NCI-H510A treated with DMSO at 0.1 percent for 48 hours (cell line): ENCODE measurements around the gene AIG1.
"Not testable (repeated sequence)": the region's sequence is repeated elsewhere in the genome, so short reads cannot be mapped to it uniquely, and the experiment has no call there.

Source experiments
- DNase-seq: peaks from one replicate; lab custom pipeline; 2025; lab: John Stamatoyannopoulos, UW

Gene AIG1

GRCh38 chr6:143276436-143276835, 215.7 kb downstream of the AIG1 start:
- DNase-seq = no peak

DNA sequence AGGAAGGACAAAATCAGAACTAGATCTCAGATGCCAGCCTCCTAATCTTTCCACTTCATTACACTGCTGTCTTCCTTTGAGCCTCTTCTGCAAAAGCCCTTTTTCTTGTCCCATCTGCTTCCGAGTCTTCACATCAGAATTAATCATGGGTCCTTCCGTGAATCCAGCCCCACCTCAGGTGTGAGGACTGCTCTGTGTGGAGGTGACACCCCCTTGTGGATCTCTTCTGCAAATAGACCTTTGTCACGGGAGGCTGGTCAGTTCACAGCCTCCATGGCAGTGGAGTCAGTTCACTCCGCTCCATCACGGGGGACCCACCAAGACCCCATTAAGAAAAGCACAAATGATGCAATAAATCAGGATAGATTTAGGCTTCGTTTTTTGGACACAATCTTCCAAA, 218.7 kb downstream of the AIG1 start:
- DNase-seq = no peak

GRCh38 chr6:143283887-143284645, 223.4 kb downstream of the AIG1 start:
- no peak for DNase-seq

GRCh38 chr6:143286251-143286795, 225.6 kb downstream of the AIG1 start:
- DNase-seq = no peak

GRCh38 chr6:143288923-143289322, 228.2 kb downstream of the AIG1 start:
- no peak for DNase-seq

- no peak for DNase-seq
Observed at GRCh38 chr6:143290206-143290605, 229.5 kb downstream of the AIG1 start.

DNA sequence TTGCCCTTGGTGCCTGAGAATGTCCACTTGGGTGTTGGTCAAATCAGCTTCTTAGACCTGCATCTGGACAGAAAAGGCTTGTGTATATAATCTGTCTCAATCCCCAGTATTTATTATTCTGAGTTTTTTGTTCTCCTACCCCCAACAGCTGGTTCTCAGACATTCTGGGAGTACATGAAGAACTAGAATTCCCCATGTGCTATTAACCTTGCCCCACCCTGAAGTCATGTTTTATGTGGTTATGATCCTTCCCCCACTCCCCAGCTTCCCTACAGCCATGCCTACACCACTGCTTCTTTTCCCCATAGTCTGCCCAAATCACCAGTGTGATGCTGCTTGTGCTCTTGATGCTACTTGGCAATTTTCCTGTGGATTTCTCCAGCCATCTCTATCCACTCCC, 232.8 kb downstream of the AIG1 start:
- no peak for DNase-seq

- DNase-seq = no peak
Observed at GRCh38 chr6:143294265-143294860, 233.7 kb downstream of the AIG1 start.

- DNase-seq = no peak
Observed at GRCh38 chr6:143295932-143296331, 235.2 kb downstream of the AIG1 start.

DNA sequence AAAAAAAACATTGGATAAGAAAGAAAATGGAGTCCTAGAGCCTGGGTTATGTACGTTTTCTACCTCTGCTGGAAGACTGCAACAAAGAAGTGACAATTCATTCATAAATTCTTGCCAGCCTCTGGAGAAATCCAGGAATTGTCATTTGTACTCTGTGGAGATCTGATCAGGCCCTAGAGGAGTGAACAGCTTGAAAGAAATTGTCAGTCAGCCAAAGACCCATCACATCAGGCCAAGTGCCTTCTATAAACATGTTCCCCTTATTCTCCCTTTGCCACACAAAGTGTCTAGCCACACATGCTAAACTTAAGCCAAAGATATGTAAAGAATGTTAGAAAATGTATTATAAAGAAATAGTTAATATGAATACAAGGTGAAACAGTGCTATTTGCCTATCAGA, 237.4 kb downstream of the AIG1 start:
- no peak for DNase-seq

DNA sequence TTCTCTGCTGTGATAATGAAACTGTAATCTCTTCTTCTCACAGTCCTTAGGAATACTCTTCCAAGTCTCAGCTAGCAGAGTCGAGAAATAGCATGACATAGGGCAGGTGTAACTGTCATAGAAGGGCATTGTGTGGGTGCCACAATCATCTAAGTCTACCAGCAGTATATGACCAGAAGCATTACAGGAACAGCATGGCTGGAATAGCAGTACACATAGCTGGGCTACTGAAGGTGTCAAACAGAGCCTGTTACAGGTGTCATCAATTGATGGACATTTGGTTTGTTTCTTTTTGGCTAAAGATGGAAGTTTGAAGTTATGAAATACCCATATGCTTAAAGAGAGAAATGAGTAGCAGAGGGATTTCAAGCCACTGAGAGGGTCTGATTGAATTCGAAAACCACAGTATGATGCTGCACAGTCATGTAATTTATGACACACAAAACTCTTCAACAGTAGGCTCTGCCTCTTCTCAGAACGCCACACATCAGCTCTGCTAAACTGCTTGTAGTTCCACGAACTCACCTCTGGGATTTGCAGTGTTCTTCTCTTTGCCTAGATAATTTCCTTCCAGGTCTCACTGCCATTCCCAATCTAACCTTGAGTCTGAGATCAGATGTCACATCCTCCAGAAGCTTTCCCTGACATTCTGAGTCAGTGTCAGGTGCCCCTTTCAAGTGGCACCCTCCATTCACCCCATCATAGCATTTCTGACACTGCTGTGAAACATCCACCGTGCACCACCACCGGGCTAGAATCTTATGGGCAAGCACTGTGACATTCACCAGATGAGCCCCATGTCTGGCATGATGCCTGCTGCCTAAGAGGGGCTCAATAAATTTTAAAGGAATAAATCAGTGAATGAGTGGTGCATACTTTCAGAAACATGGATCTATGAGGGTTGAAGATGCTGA, 238.8 kb downstream of the AIG1 start:
- no peak for DNase-seq

- DNase-seq = no peak
Observed at GRCh38 chr6:143301188-143301587, 240.5 kb downstream of the AIG1 start.

- not testable (repeated sequence) for DNase-seq
Observed at GRCh38 chr6:143307760-143308159, 247.1 kb downstream of the AIG1 start.

- DNase-seq = no peak
Observed at GRCh38 chr6:143313163-143313562, 252.5 kb downstream of the AIG1 start.

DNA sequence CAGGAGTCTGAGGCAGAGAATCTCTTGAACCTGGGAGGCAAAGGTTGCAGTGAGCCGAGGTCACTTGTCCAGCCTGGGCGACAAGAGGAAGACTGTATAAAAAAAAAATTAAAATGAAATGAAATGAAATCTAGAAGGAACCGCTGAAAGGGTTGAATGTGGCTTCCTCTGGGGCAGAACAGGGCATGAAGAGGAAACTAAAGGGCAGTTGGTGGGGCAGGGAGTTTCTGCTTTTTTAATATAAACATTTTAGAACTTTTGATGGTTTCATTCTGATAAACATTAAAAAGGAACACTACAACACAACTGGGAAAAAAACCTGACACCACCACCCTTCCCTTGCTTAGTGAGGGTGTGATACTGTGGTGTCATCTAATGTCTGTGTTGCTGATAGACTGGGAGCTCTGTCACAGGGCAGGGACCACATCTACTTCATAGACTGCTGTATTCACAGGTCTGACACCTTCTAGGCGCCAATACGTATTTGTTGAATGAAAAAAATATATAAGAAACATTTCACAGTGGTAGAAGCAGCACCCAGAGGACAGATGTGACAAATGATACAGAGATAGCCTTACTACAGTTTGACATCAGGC, 260.9 kb downstream of the AIG1 start:
- no peak for DNase-seq

- DNase-seq = no peak
Observed at GRCh38 chr6:143322386-143322785, 261.7 kb downstream of the AIG1 start.

- no peak for DNase-seq
Observed at GRCh38 chr6:143323729-143324470, 263.2 kb downstream of the AIG1 start.

DNA sequence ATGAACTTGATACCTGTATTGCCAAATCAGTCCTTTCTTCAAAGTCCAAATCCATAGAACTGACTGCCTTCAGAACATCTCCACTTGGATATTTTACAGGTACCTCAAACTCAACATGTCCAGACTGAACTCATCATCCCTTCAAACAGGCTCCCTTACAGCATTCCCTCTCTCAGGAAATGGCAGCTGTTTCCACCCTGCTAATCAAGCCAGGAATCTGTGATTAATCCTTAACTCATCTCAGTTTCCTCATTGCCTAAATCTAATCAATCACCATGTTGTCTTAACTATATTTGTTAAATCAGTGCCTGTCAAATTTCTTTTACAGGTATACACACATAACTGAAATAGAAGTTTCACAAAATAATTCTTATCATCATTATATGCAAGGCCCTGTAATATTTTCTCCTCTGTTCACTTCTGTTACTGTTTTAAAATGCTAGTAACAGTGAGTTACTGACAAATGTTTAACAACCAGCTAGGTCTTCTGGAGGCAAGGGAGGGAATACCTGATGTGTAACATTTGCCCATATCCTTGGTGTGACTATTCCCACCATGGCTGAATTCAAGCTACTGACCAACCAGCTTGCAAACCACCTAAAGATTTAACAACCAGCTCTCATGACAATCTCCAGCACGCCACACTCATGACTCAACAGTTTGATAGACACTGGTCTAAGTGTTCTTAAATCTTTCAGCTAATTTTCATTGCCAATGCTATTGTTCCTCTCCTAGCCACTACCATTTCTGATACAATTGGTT, 264.9 kb downstream of the AIG1 start:
- no peak for DNase-seq

DNA sequence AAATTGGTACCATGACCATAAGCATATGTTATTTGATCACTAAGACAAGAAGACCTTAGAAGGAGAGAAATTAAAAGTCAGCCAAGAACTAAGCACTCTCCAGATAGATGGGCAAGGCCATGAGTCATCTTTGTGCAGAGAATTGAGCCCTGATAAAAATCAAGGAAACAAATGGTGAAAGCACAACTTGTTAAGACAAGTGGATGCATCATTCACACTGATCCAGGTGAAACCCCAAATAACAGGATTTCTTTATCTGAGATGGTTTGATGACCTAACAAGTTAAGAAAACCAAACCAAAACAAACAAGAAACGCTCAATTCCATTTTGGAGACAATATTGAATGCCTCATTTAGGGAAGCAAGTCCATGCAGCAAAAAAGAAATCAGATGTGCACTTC, 268.2 kb downstream of the AIG1 start:
- DNase-seq = no peak

GRCh38 chr6:143329323-143329722, 268.6 kb downstream of the AIG1 start:
- no peak for DNase-seq

GRCh38 chr6:143331362-143331761, 270.7 kb downstream of the AIG1 start:
- no peak for DNase-seq
